Left ventricle myocardium inferior (tissue), 1 donor: ENCODE data around the gene TINAGL1. TPM values are rescaled to one million over a fixed set of nuclear protein-coding genes. Genes with fewer than 3 reads are reported as not detected.

ENCODE experiments used
- DNase-seq: peaks from one replicate; pipeline ENCODE4 v3.0.0-alpha.2; 2020
- H3K27ac ChIP-seq: fragments of 200-600 bp; replicated peaks from 2 replicates; pipeline ENCODE4 v1.8.0; 2021
- H3K27me3 ChIP-seq: fragments of 200-600 bp; 2 replicates; pipeline ENCODE4 v1.8.0; 2021; ENCODE audit warnings: low read depth
- H3K36me3 ChIP-seq: fragments of 200-600 bp; 2 replicates; pipeline ENCODE4 v1.8.0; 2021
- H3K4me1 ChIP-seq: fragments of 200-600 bp; 2 replicates; pipeline ENCODE4 v1.8.0; 2021
- H3K4me3 ChIP-seq: fragments of 200-600 bp; 2 replicates; pipeline ENCODE4 v1.8.0; 2021; ENCODE audit warnings: mild to moderate bottlenecking, moderate library complexity
- H3K9me3 ChIP-seq: fragments of 200-600 bp; replicated peaks from 2 replicates; pipeline ENCODE4 v1.8.0; 2021
- intact Hi-C: fragments of 100-400 bp; cut with micrococcal nuclease; formaldehyde crosslinking; loops from one replicate; pipeline ENCODE4 v1.11.0; 2022
- total RNA-seq: library from RNA; stranded (reverse); fragmentation: NEBNext Ultra II Directional; extraction: Animal tissue kit (Norgen Biotek cat#: 25700); gene quantifications from one replicate; pipeline ENCODE4 v1.2.1, GENCODE V29; 2021
- TF ChIP-seq, protein P1 (sequence below): fragments of 200-600 bp; IDR thresholded peaks from 2 replicates; pipeline ENCODE4 v1.8.0; 2021; ENCODE audit warnings: antibody characterized with exemption, mild to moderate bottlenecking, borderline replicate concordance
- donor health status: DM: no; HTN: yes; CAD: no; lungs with severe emphysema.

TINAGL1 gene
- total RNA-seq, 1 donor from 2014 or later: 223 TPM

DNA sequence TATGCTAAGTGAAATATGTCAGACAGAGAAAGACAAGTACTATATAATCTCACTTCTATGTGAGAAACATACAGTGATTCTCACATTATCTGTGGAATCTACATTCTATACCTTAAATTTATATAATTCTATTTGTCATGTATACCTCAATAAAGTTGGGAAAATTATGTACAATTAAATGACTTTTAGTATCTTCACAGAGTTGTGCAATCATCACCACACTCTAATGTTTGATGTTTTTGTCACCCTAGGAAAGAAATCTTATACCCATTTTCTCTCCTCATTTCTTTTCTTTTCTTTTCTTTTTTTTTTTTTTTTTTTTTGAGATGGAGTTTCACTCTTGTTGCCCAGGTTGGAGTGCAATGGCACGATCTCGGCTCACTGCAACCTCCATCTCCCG is 37.0 kb upstream of the TINAGL1 start:
- Histone ChIP-seq H3K27ac (no peak overlapping the region), H3K27me3 (peaks cover 14% of the 10 kb centered on the region), H3K9me3 (peaks cover 17% of the 10 kb centered on the region), H3K36me3 (no peaks in the 10 kb centered on the region), H3K4me3 (no peak overlapping the region), H3K4me1 (no peaks in the 10 kb centered on the region)
- DNase-seq: no peak
- TF ChIP-seq, protein P1, sequence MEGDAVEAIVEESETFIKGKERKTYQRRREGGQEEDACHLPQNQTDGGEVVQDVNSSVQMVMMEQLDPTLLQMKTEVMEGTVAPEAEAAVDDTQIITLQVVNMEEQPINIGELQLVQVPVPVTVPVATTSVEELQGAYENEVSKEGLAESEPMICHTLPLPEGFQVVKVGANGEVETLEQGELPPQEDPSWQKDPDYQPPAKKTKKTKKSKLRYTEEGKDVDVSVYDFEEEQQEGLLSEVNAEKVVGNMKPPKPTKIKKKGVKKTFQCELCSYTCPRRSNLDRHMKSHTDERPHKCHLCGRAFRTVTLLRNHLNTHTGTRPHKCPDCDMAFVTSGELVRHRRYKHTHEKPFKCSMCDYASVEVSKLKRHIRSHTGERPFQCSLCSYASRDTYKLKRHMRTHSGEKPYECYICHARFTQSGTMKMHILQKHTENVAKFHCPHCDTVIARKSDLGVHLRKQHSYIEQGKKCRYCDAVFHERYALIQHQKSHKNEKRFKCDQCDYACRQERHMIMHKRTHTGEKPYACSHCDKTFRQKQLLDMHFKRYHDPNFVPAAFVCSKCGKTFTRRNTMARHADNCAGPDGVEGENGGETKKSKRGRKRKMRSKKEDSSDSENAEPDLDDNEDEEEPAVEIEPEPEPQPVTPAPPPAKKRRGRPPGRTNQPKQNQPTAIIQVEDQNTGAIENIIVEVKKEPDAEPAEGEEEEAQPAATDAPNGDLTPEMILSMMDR: no peak
- intact Hi-C loops: no loop called here

- no peak for DNase-seq
- H3K27ac ChIP-seq: no peak overlapping the region
- no peaks in the 10 kb centered on the region for H3K4me1 ChIP-seq
- H3K4me3 ChIP-seq: no peak overlapping the region
- peaks cover 17% of the 10 kb centered on the region for H3K9me3 ChIP-seq
- H3K36me3 ChIP-seq: no peaks in the 10 kb centered on the region
- peaks cover 6% of the 10 kb centered on the region for H3K27me3 ChIP-seq
- intact Hi-C loops: no loop called here
- TF ChIP-seq, protein P1: no peak
Observed at GRCh38 chr1:31541194-31541593, 35.1 kb upstream of the TINAGL1 start.

GRCh38 chr1:31545927-31546540 is 30.3 kb upstream of the TINAGL1 start:
- no peaks in the 10 kb centered on the region for H3K36me3 ChIP-seq
- peaks cover 11% of the 10 kb centered on the region for H3K27me3 ChIP-seq
- intact Hi-C loops: loop anchor here (5.0 kb wide), 1 partner anchor 84 kb away; no protein-coding TSS in a partner anchor
- no peak for DNase-seq
- no peak overlapping the region for H3K4me3 ChIP-seq
- H3K4me1 ChIP-seq: peaks cover 19% of the 10 kb centered on the region
- no peak overlapping the region for H3K27ac ChIP-seq
- TF ChIP-seq, protein P1: no peak
- peaks cover 17% of the 10 kb centered on the region for H3K9me3 ChIP-seq

DNA sequence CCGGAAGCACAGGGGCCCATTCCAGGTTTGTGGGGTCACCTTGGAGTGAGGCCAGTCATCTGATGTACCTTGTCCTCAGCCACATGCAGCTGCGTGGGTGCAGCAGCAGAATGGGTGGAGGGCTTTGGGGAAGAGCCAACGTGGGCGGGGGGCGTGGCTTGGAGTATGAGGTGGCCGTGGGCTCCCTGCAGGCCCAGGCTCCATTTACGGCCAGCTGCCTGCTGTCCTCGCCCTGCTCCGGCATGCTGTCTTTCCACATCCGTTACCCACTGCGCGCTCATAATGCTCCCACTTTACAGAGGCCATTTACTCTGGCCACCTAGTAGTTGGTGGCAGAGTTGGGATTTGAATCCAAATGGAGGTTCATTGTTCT is 27.8 kb upstream of the TINAGL1 start:
- TF ChIP-seq, protein P1: no peak
- H3K4me1 ChIP-seq: peaks cover 19% of the 10 kb centered on the region
- peak overlapping the region; percentile 41 for H3K4me3 ChIP-seq
- intact Hi-C loops: loop anchor here (5.0 kb wide), 1 partner anchor 86 kb away; no protein-coding TSS in a partner anchor
- no peaks in the 10 kb centered on the region for H3K36me3 ChIP-seq
- H3K27me3 ChIP-seq: peaks cover 11% of the 10 kb centered on the region
- DNase-seq: no peak
- H3K9me3 ChIP-seq: no peaks in the 10 kb centered on the region
- no peak overlapping the region for H3K27ac ChIP-seq

GRCh38 chr1:31548907-31549808 is 27.2 kb upstream of the TINAGL1 start:
- H3K27me3 ChIP-seq: peaks cover 11% of the 10 kb centered on the region
- TF ChIP-seq, protein P1: peak; percentile 96
- intact Hi-C loops: loop anchor here (5.0 kb wide), 1 partner anchor 87 kb away; no protein-coding TSS in a partner anchor
- no peaks in the 10 kb centered on the region for H3K36me3 ChIP-seq
- H3K9me3 ChIP-seq: no peaks in the 10 kb centered on the region
- H3K4me1 ChIP-seq: peaks cover 19% of the 10 kb centered on the region
- DNase-seq: peak; percentile 77
- peak overlapping the region; percentile 57 for H3K27ac ChIP-seq
- H3K4me3 ChIP-seq: peak overlapping the region; percentile 41
